HCT116 (cell line): ENCODE results near the gene RACK1. TPM values are rescaled to one million over a fixed set of nuclear protein-coding genes. Genes with fewer than 3 reads are reported as not detected.

Experiments used
- ATAC-seq: fragments of 200-7000 bp; cut with Tn5 transposase; 2 replicates; pipeline ENCODE4 v1.9.1; 2020; ENCODE audit warnings: mild to moderate bottlenecking, moderate library complexity
- BruUV-seq: library from RNA; stranded (reverse); fragments of 400-500 nt; replicated peaks from 2 replicates; lab custom pipeline; 2021; lab: Mats Ljungman, UMichigan
- CTCF ChIA-PET: fragments of 300-600 bp; sonication (Branson Sonifier 250); formaldehyde crosslinking; loops from one replicate; lab custom pipeline; 2021; ENCODE audit warnings: antibody characterized with exemption; lab: Charles Lee
- POLR2A ChIA-PET: fragments of 300-600, 350-600 bp; sonication (Branson Sonifier 250); formaldehyde crosslinking; loops from one replicate; lab custom pipeline; 2021; ENCODE audit warnings: antibody characterized with exemption; lab: Charles Lee
- RAD21 ChIA-PET, 2 experiments: fragments of 300-600 bp; sonication (Branson Sonifier 250); formaldehyde crosslinking; loops; one replicate each; lab custom pipeline; 2023; ENCODE audit warnings: low total read pairs in 2 of 2; ENCODE audit not compliant: uncharacterized antibody in 2 of 2, unreplicated experiment in 2 of 2, low non-redundant PET in 1 of 2; lab: Charles Lee
- DNase-seq: peaks from one replicate; pipeline ENCODE4 v3.0.0-alpha.2; 2010; ENCODE audit warnings: low read depth, low spot score
- H2AFZ ChIP-seq: fragments of 200-600 bp; shearing (Covaris generic), sonication (generic); 2 replicates; pipeline ENCODE4 v1.6.1; 2017; ENCODE audit warnings: low read depth, mixed run types, mixed read lengths, antibody characterized with exemption, low read length; ENCODE audit not compliant: poor library complexity, severe bottlenecking
- H3K27ac ChIP-seq: 2 replicates; pipeline ENCODE4 v1.5.1; 2012; ENCODE audit warnings: low read depth, low read length
- H3K27me3 ChIP-seq: fragments of 200-600 bp; sonication (generic); 2 replicates; pipeline ENCODE4 v1.6.1; 2016; ENCODE audit warnings: mixed run types, low read length, mixed read lengths; ENCODE audit not compliant: insufficient read depth
- H3K36me3 ChIP-seq, 2 experiments: fragments of 200-500 bp in 1 of 2; fragments of 200-600 bp in 1 of 2; sonication (Bioruptor generic) in 1 of 2; sonication (generic) in 1 of 2; 2 replicates each; pipeline versions ENCODE4 v1.5.1 to v1.6.1; 2014 to 2016; ENCODE audit warnings: low read length in 2 of 2, inconsistent platforms in 1 of 2, mixed read lengths in 1 of 2, mixed run types in 1 of 2; ENCODE audit not compliant: insufficient read depth in 2 of 2, control insufficient read depth in 1 of 2
- H3K4me1 ChIP-seq, 2 experiments: fragments of 200-600 bp in 1 of 2; sonication (generic) in 1 of 2; 2 replicates each; pipeline versions ENCODE4 v1.5.1 to v1.6.1; 2012 to 2017; ENCODE audit warnings: low read length in 2 of 2, inconsistent platforms in 1 of 2, mild to moderate bottlenecking in 1 of 2, mixed read lengths in 1 of 2, mixed run types in 1 of 2, moderate library complexity in 1 of 2; ENCODE audit not compliant: insufficient read depth in 2 of 2, control insufficient read depth in 1 of 2
- H3K4me2 ChIP-seq: fragments of 200-600 bp; sonication (generic); 2 replicates; pipeline ENCODE4 v1.6.1; 2017; ENCODE audit warnings: mixed run types, low read length, mixed read lengths
- H3K4me3 ChIP-seq, 2 experiments: fragments of 200-600 bp in 1 of 2; sonication (generic) in 1 of 2; replicated peaks in 1 of 2; 2 replicates each; pipeline ENCODE4 v1.5.1; 2011 to 2016; ENCODE audit warnings: low read length in 2 of 2, control low read depth in 1 of 2, low read depth in 1 of 2, mild to moderate bottlenecking in 1 of 2, mixed read lengths in 1 of 2, mixed run types in 1 of 2
- H3K79me2 ChIP-seq: fragments of 200-600 bp; sonication (generic); 2 replicates; pipeline ENCODE4 v1.6.1; 2017; ENCODE audit warnings: mild to moderate bottlenecking, mixed run types, low read length, moderate library complexity, mixed read lengths; ENCODE audit not compliant: insufficient read depth
- H3K9ac ChIP-seq: fragments of 200-600 bp; sonication (generic); 2 replicates; pipeline ENCODE4 v1.6.1; 2016; ENCODE audit warnings: low read length, mixed read lengths
- H3K9me2 ChIP-seq: fragments of 200-600 bp; sonication (generic), shearing (Covaris generic); 2 replicates; pipeline ENCODE4 v1.6.1; 2017; ENCODE audit warnings: mixed run types, mild to moderate bottlenecking, moderate library complexity; ENCODE audit not compliant: insufficient read depth
- H3K9me3 ChIP-seq, 2 experiments: fragments of 200-500 bp in 1 of 2; fragments of 200-600 bp in 1 of 2; sonication (Bioruptor generic) in 1 of 2; sonication (generic) in 1 of 2; 2 replicates each; pipeline ENCODE4 v1.6.1; 2014 to 2017; ENCODE audit warnings: low read length in 2 of 2, mixed read lengths in 2 of 2, inconsistent platforms in 1 of 2, low read depth in 1 of 2, mild to moderate bottlenecking in 1 of 2, mixed run types in 1 of 2, moderate library complexity in 1 of 2; ENCODE audit not compliant: control insufficient read depth in 1 of 2, insufficient read depth in 1 of 2
- H4K20me1 ChIP-seq: fragments of 200-600 bp; sonication (generic), shearing (Covaris generic); 2 replicates; pipeline ENCODE4 v1.6.1; 2017; ENCODE audit warnings: mixed run types, mild to moderate bottlenecking, moderate library complexity; ENCODE audit not compliant: insufficient read depth
- ATF3 ChIP-seq: IDR thresholded peaks from 2 replicates; pipeline ENCODE4 v1.6.1; 2012
- CBX3 ChIP-seq: IDR thresholded peaks from 2 replicates; pipeline ENCODE4 v1.6.1; 2012; ENCODE audit warnings: low read depth
- CEBPB ChIP-seq: IDR thresholded peaks from 2 replicates; pipeline ENCODE4 v1.6.1; 2012; ENCODE audit warnings: low read depth
- ELF1 ChIP-seq: IDR thresholded peaks from 2 replicates; pipeline ENCODE4 v1.6.1; 2012; ENCODE audit warnings: low read depth, borderline replicate concordance
- FOSL1 ChIP-seq: IDR thresholded peaks from 2 replicates; pipeline ENCODE4 v1.6.1; 2012; ENCODE audit warnings: low read depth
- POLR2A ChIP-seq: IDR thresholded peaks from 2 replicates; pipeline ENCODE4 v1.7.0; 2011; ENCODE audit warnings: borderline replicate concordance; ENCODE audit not compliant: insufficient read depth, insufficient read length; ENCODE audit errors: extremely low read depth
- POLR2AphosphoS5 ChIP-seq: IDR thresholded peaks from 2 replicates; pipeline ENCODE4 v1.6.1; 2011; ENCODE audit warnings: mild to moderate bottlenecking, low read depth, low read length, moderate library complexity
- SRF ChIP-seq: IDR thresholded peaks from 2 replicates; pipeline ENCODE4 v1.6.1; 2012; ENCODE audit warnings: low read depth
- YY1 ChIP-seq: IDR thresholded peaks from 2 replicates; pipeline ENCODE4 v1.6.1; 2011; ENCODE audit warnings: low read length, low read depth, moderate library complexity, mild to moderate bottlenecking; ENCODE audit not compliant: insufficient replicate concordance; ENCODE audit errors: extremely low read depth
- intact Hi-C: fragments of 100-400 bp; cut with micrococcal nuclease; formaldehyde crosslinking; loops from 2 replicates; pipeline ENCODE4 v1.10.0; 2022
- total RNA-seq: library from RNA; stranded (reverse); gene quantifications from one replicate; pipeline ENCODE4 v1.2.1, GENCODE V29; 2021; ENCODE audit not compliant: unreplicated experiment

The RACK1 gene
- total RNA-seq, 1 experiment from 2014 or later: 2,432 TPM

DNA sequence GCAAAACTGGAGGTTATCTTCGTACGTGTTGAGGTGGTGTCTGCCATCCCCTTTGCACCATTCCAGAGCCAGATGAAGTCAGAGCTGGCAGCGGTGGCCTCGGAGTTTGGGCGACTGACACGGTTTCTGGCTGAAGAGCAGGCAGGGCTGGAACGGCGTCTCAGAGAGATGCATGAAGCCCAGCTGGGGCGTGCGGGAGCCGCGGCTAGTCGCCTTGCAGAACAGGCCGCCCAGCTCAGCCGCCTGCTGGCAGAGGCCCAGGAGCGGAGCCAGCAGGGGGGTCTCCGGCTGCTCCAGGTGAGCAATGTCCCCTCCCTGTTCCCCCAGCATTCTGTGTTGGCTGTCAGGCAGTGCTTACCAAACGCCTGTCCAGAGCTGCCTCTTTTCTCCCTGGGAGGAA is 11.1 kb downstream of the RACK1 start:
- H2AFZ ChIP-seq: no peak overlapping the region
- no peak overlapping the region for H3K4me3 ChIP-seq
- no peak overlapping the region for H3K4me2 ChIP-seq
- ATAC-seq (no peak), DNase-seq (no peak)
- H3K27ac ChIP-seq: no peak overlapping the region
- H3K9me3 ChIP-seq: no peaks in the 10 kb centered on the region
- ChIA-PET CTCF (no interaction called here), POLR2A (interaction anchor here (0.7 kb wide), 2 partner anchors 9 to 12 kb away, joined by 3 read pairs; partner anchors contain the start of gene RACK1)
- peaks cover 16% of the 10 kb centered on the region; the same call in 1 of the 2 replicates for H3K79me2 ChIP-seq
- no peaks in the 10 kb centered on the region for H3K27me3 ChIP-seq
- TF ChIP-seq CEBPB: no peak
- TF ChIP-seq POLR2A: no peak
- TF ChIP-seq FOSL1: no peak
- no peak for TF ChIP-seq ELF1
- TF ChIP-seq YY1: no peak
- TF ChIP-seq SRF: no peak
- no peak for TF ChIP-seq CBX3
- TF ChIP-seq POLR2AphosphoS5: no peak
- TF ChIP-seq, all 23 proteins: peak for 0
- Histone ChIP-seq H4K20me1 (peaks cover 19% of the 10 kb centered on the region; the same call in 1 of the 2 replicates), H3K36me3 (peaks cover 22 to 28% of the 10 kb centered on the region in 2 experiments), H3K9me2 (no peaks in the 10 kb centered on the region), H3K9ac (no peak overlapping the region), H3K4me1 (no peaks in the 10 kb centered on the region)
- no TSS peak for BruUV-seq
- intact Hi-C loops: no loop called here
- RAD21 ChIA-PET: no interaction called here

DNA sequence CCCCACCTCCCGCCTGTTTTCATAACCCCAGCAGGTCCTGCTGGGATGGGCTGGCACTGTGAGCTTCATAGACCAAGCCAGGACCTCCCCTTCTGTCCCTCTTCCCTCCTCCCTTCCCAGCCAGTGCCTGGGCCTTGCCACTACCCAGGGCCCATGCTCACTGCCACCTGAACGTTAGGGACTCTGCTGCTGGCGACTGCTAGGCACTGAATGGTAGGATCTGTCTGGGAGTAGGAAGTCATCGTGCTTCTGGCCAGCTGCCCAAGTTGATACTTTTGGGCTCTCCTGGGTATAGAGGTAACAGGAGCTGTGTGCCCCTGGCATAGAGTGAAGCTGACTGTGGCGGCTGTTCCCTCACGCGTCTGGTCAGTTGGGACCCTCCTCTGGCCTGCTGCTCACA is 12.3 kb downstream of the RACK1 start:
- Histone ChIP-seq H3K27me3 (no peaks in the 10 kb centered on the region), H3K4me1 (no peaks in the 10 kb centered on the region), H2AFZ (no peak overlapping the region), H3K9me3 (no peaks in the 10 kb centered on the region), H3K9me2 (no peaks in the 10 kb centered on the region), H3K27ac (no peak overlapping the region), H3K36me3 (peaks cover 16 to 18% of the 10 kb centered on the region in 2 experiments; a peak in 3 of 4 replicates), H4K20me1 (peaks cover 7% of the 10 kb centered on the region; the same call in 1 of the 2 replicates), H3K9ac (no peak overlapping the region), H3K4me2 (no peak overlapping the region), H3K4me3 (no peak overlapping the region), H3K79me2 (peaks cover 14% of the 10 kb centered on the region; the same call in 1 of the 2 replicates)
- BruUV-seq: no TSS peak
- DNase-seq (no peak), ATAC-seq (no peak)
- 0 out of 2 replicates have a peak, but pooled peaks have one; percentile 21 for TF ChIP-seq POLR2AphosphoS5
- no peak for TF ChIP-seq ATF3
- ChIA-PET RAD21 (no interaction called here), CTCF (no interaction called here), POLR2A (no interaction called here)
- intact Hi-C loops: no loop called here
